Measurements from ENCODE around the gene TRAPPC2B.

DNA sequence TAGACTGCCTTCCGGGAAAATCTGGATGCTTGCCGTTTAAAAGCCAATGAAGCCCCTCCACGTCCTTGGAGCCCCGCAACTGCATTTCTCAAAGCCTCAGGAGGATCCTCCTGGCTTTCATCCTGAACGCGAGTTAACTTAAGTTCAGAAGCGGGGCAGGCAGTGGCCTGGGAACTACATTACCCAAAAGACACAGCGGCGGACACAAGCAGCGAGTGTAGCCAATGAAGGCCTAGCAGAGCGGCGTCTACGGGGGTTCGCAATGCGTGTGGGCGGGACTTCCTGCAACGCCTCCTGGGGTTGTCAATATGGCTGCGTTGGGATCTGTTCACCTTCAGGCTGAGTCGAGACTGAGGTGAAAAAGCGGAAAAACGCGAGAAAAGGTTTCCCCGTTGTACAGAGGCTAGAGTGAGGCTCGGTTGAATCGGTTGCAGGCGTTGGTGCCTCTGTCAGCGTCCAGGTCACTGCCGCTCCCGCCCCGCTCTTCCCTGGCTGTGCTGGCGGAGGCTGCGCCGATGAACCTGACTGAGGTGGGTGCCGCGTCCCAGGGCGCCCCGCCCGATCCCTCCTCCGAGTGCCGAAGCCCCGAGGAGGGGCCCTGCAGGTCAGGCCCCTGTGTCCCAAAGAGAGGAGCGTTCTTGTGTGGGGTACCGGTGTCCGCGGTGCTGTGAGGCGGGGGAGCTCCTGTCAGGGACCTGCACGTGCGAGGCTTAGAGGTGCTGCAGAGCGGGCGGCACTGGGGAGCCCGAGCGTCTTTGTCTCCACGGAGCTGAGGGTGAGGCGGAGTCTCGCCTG is 47.7 kb downstream of the TRAPPC2B start, which contains the start of gene ZNF17:
- TF ChIP-seq EZH2 (IDR thresholded peaks at IDR 0.05; ENCODE audit: low read length, unreplicated experiment), result no peak
- TF ChIP-seq, protein P1, sequence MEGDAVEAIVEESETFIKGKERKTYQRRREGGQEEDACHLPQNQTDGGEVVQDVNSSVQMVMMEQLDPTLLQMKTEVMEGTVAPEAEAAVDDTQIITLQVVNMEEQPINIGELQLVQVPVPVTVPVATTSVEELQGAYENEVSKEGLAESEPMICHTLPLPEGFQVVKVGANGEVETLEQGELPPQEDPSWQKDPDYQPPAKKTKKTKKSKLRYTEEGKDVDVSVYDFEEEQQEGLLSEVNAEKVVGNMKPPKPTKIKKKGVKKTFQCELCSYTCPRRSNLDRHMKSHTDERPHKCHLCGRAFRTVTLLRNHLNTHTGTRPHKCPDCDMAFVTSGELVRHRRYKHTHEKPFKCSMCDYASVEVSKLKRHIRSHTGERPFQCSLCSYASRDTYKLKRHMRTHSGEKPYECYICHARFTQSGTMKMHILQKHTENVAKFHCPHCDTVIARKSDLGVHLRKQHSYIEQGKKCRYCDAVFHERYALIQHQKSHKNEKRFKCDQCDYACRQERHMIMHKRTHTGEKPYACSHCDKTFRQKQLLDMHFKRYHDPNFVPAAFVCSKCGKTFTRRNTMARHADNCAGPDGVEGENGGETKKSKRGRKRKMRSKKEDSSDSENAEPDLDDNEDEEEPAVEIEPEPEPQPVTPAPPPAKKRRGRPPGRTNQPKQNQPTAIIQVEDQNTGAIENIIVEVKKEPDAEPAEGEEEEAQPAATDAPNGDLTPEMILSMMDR (conservative IDR thresholded peaks at IDR 0.05; ENCODE audit: low read depth, low read length), result no peak

Data from PC-3 (cell line).